BJ (cell line): ENCODE results near the gene TNFAIP2. TPM values are rescaled to one million over a fixed set of nuclear protein-coding genes. Genes with fewer than 3 reads are reported as not detected.
A peak's percentile ranks its signal among the peaks of the same experiment; 100 is the strongest.

ENCODE experiments used
- CTCF ChIA-PET: fragments of 350-600 bp; formaldehyde crosslinking; extraction: SDS; loops from one replicate; lab custom pipeline; 2021; ENCODE audit warnings: antibody characterized with exemption, inconsistent platforms; lab: Yijun Ruan, JAX
- POLR2A ChIA-PET: fragments of 300-600 bp; sonication (Branson Sonifier 250); formaldehyde crosslinking; extraction: SDS; loops from one replicate; lab custom pipeline; 2021; ENCODE audit warnings: antibody characterized with exemption; lab: Charles Lee
- DNase-seq: peaks from one replicate; pipeline ENCODE4 v3.0.0-alpha.2; 2011; ENCODE audit warnings: low read depth
- H3K27me3 ChIP-seq: 2 replicates; pipeline ENCODE4 v1.6.0; 2011; ENCODE audit warnings: low read length; ENCODE audit not compliant: control insufficient read depth, insufficient read depth
- H3K36me3 ChIP-seq: 2 replicates; pipeline ENCODE4 v1.5.1; 2011; ENCODE audit warnings: low read length; ENCODE audit not compliant: control insufficient read depth, insufficient read depth
- H3K4me3 ChIP-seq: 2 replicates; pipeline ENCODE4 v1.5.1; 2011; ENCODE audit warnings: low read depth, mild to moderate bottlenecking, control low read depth, low read length
- CTCF ChIP-seq: IDR thresholded peaks from 2 replicates; pipeline ENCODE4 v1.5.1; 2011; ENCODE audit warnings: low read depth, mild to moderate bottlenecking, control low read depth, inconsistent platforms, low read length, moderate library complexity; ENCODE audit not compliant: insufficient read depth
- polyA plus RNA-seq: library from polyadenylated mRNA; depleted of rRNA; stranded (reverse); fragments of >200 nt; gene quantifications from 2 replicates; pipeline ENCODE4 v1.2.3, GENCODE V29; 2011; rRNA removed

Gene TNFAIP2
- polyA plus RNA-seq, 1 experiment, result 28.2 TPM

GRCh38 chr14:103185051-103186029, 62.1 kb downstream of the TNFAIP2 start:
- ChIA-PET CTCF (interaction anchor here (0.6 to 12.1 kb wide), 12 partner anchors 11 to 109 kb away, joined by 3 to 234 read pairs (median 6); no protein-coding TSS in a partner anchor), POLR2A (no interaction called here)
- Histone ChIP-seq H3K36me3 (no peaks in the 10 kb centered on the region), H3K27me3 (peaks cover 6% of the 10 kb centered on the region; the same call in 1 of the 2 replicates), H3K4me3 (no peak overlapping the region)
- TF ChIP-seq CTCF, result peak; percentile 61
- no peak for DNase-seq

- H3K36me3 ChIP-seq, result no peaks in the 10 kb centered on the region
- DNase-seq, result no peak
- ChIA-PET CTCF (interaction anchor here (0.7 to 12.1 kb wide), 8 partner anchors 9 to 107 kb away, joined by 3 to 234 read pairs (median 5); no protein-coding TSS in a partner anchor), POLR2A (no interaction called here)
- TF ChIP-seq CTCF, result no peak
- no peak overlapping the region for H3K4me3 ChIP-seq
- peaks cover 6% of the 10 kb centered on the region; the same call in 1 of the 2 replicates for H3K27me3 ChIP-seq
Measured at GRCh38 chr14:103186241-103186822, 63.1 kb downstream of the TNFAIP2 start.

Other genes starting within 250 kb of the TNFAIP2 start
- gene AMN, start 200.8 kb upstream of the TNFAIP2 start, polyA plus RNA-seq, result 0.04 and 0.17 TPM in 2 replicates
- 41.4 and 66.5 TPM in 2 replicates for gene CDC42BPB, start 65.9 kb upstream of the TNFAIP2 start, polyA plus RNA-seq
- not detected in 2 replicates for gene LBHD2, start 39.3 kb upstream of the TNFAIP2 start, polyA plus RNA-seq
- gene EXOC3L4, start 28.7 kb upstream of the TNFAIP2 start, polyA plus RNA-seq, result not detected in 2 replicates
- 282 and 340 TPM in 2 replicates for gene EIF5, start 210.8 kb downstream of the TNFAIP2 start, polyA plus RNA-seq